ENCODE data around the gene PIP5KL1. TPM values are rescaled to one million over a fixed set of nuclear protein-coding genes. Genes with fewer than 3 reads are reported as not detected.

PIP5KL1 gene
- total RNA-seq, 1 donor from 2014 or later, result 0.51 TPM

- DNase-seq, result no peak
These were observed 17.5 kb upstream of the PIP5KL1 start for GRCh38 chr9:127947841-127948710.

- no peak for DNase-seq
These were observed 16.2 kb upstream of the PIP5KL1 start for GRCh38 chr9:127946728-127947127.

- DNase-seq, result no peak
These were observed 15.4 kb upstream of the PIP5KL1 start for GRCh38 chr9:127945942-127946341.

GRCh38 chr9:127945338-127945737 lies 14.8 kb upstream of the PIP5KL1 start:
- DNase-seq, result no peak

- no peak for DNase-seq
These were observed 14.1 kb upstream of the PIP5KL1 start for GRCh38 chr9:127944586-127945218.

GRCh38 chr9:127943731-127944144 lies 13.2 kb upstream of the PIP5KL1 start:
- peak; percentile 90 for DNase-seq

- DNase-seq, result no peak
These were observed 12.6 kb upstream of the PIP5KL1 start for GRCh38 chr9:127943011-127943662.

GRCh38 chr9:127942216-127943010 lies 11.8 kb upstream of the PIP5KL1 start:
- peak; percentile 84 for DNase-seq

- no peak for DNase-seq
These were observed 11.3 kb upstream of the PIP5KL1 start for GRCh38 chr9:127941961-127942215.

- no peak for DNase-seq
These were observed 10.7 kb upstream of the PIP5KL1 start for GRCh38 chr9:127941062-127941960.

GRCh38 chr9:127940593-127940992 lies 10.0 kb upstream of the PIP5KL1 start:
- no peak for DNase-seq

GRCh38 chr9:127938298-127938690 lies 7.7 kb upstream of the PIP5KL1 start:
- peak; percentile 41 for DNase-seq

GRCh38 chr9:127937388-127938297 lies 7.1 kb upstream of the PIP5KL1 start, which contains the start of gene DPM2:
Gene DPM2, minus strand, starts transcription at chr9:127937854. Its CDS starts 34 bp downstream, at chr9:127937820.
- peak; percentile 92 for DNase-seq

- DNase-seq, result no peak
These were observed 6.4 kb upstream of the PIP5KL1 start for GRCh38 chr9:127937056-127937387.

- no peak for DNase-seq
These were observed 5.8 kb upstream of the PIP5KL1 start for GRCh38 chr9:127936347-127936852.

GRCh38 chr9:127935765-127936221 lies 5.2 kb upstream of the PIP5KL1 start:
- no peak for DNase-seq

GRCh38 chr9:127934986-127935385 lies 4.4 kb upstream of the PIP5KL1 start:
- DNase-seq, result no peak

- no peak for DNase-seq
These were observed 3.7 kb upstream of the PIP5KL1 start for GRCh38 chr9:127934248-127934647.

GRCh38 chr9:127931092-127931881 lies 710 bp upstream of the PIP5KL1 start:
- peak; percentile 61 for DNase-seq

- no peak for DNase-seq
These were observed 975 bp downstream of the PIP5KL1 start for GRCh38 chr9:127929625-127929979.
